HG02763 (cell line): ENCODE results near the gene RIMBP2.

ENCODE experiments used
- ATAC-seq: cut with Tn5 transposase; IDR thresholded peaks from one replicate; pipeline ENCODE4 v1.9.1; 2021; ENCODE audit warnings: mild to moderate bottlenecking, moderate library complexity; ENCODE audit not compliant: unreplicated experiment

RIMBP2 gene

DNA sequence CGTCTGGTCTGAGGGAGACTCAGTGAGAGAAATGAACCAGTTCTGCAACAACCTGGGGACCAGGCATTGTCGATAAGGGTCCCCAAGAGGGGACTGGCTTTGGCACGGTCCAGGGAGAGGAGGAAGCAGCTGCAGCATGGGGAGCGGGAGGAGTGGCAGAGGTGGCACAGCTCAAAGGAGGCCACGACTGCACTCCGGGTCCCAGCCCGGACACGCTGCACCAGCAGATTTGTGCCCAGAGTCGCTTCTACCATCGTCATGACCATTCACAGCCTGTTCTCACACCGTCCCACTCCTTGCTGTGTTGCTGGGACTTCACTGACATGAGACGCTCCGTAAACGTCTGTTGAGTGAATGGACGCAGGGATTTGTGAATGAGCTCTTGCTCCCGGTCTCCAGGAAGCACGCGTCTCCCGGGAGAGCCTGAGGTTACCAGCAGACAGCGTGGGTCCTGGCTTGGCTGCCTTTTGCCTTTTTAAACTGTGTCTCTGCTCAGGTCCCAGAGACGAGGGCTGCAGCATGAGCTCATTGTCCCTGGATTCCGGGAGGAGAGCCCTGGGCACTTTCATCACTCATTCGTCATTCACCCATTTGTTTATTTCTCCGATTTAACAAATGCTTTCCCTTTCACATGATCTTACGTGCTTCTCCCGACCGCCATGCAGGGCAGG is 241.4 kb downstream of the RIMBP2 start:
- no peak for ATAC-seq

GRCh38 chr12:130473266-130473665 is 242.8 kb downstream of the RIMBP2 start:
- no peak for ATAC-seq

DNA sequence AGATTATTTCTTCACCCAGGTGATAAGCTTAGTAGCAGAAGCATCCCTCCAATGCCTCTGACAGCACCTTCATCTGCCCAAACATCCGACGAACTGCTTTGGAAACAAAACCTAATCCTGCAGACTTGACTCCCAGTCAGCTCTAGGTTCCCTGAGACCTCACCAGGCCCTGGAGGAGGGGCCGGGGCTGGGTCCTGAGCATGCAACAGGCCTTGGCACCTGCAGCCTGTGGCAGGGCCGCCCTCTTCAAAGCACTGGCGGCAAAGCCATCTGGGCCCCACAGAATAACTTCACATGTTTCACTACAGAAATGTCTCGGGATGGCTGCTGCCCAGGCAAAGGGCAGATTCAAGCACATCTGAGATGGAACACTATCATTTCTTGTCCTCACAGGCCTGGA is 245.1 kb downstream of the RIMBP2 start:
- no peak for ATAC-seq

DNA sequence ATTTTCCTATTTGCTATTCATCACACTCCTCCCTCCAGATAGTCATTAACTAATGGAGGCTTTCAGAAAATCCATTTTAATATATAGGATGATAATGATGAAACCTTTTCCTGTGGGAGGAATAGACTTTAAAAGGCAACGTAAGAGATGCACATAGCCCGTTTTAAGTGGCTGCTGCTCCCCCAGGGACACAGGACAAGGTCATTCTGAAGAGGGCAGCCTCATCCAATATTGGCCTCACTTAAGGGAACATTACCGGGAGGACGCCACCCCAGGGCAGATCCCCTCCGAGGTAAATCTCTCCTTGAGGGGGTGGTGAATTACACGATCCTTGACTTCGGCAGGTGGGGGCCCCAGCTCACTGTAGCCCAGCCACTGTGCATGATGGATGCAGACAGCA is 246.5 kb downstream of the RIMBP2 start:
- no peak for ATAC-seq

- ATAC-seq: no peak
Observed at GRCh38 chr12:130468700-130469245, 247.3 kb downstream of the RIMBP2 start.

DNA sequence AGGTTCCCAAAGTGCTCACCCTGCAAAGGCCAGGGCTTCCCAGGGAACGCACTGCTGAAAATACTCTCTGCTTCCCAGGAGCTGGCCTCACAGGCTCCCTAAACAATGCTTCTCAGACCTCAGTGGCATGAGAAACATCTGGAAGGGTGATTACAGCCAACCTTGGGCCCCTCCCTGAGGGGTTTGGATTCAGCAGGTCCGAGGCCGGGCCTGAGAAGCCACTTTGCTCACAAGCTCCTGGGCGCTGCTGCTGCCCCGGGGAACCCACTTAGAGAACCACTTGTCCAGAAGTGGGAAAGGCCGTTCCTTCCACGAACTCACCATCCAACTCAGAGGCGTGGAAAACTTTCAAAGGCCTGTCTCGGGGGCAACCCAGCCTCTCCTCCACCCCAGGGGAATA is 247.9 kb downstream of the RIMBP2 start:
- ATAC-seq: no peak

DNA sequence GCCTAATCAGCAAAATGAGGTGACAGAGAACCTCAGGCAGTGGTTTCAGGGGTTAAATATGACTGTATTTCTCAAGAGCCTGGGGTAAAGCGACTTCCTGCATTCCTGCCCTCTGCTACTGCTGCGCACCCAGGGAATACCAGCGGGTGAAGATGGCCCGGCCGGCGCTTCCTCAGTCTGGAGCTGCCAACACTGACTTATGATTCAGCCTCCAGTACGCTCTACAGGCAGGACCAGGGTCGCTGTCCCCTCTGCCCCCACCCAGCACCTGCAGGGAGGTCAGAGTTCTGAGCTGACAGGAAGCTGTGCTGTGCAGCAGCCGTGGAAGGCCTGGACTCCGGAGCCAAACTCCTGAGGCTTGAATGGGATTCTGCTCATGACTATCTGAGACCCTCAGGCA is 250.5 kb downstream of the RIMBP2 start:
- ATAC-seq: no peak

DNA sequence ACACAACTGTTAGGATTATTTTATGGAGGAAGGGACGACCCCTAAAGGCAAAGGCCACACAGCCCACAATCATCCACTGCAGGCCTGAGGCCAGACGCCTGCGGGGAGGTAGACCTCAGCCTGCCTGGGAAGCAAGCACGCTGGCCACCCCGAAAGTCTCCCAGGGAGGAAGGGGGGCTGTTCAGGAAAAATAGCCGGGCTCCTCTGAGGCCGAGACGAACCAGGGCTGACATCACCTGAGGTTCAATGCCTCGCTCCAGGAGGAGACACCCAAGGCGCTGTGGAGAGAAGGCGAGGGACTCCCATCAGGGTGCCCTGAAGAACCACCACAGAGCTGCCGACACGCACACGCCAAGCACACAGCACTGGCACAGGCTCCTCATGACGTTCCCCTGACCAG is 251.1 kb downstream of the RIMBP2 start:
- ATAC-seq: no peak

- no peak for ATAC-seq
Observed at GRCh38 chr12:130463818-130464670, 252.1 kb downstream of the RIMBP2 start.

DNA sequence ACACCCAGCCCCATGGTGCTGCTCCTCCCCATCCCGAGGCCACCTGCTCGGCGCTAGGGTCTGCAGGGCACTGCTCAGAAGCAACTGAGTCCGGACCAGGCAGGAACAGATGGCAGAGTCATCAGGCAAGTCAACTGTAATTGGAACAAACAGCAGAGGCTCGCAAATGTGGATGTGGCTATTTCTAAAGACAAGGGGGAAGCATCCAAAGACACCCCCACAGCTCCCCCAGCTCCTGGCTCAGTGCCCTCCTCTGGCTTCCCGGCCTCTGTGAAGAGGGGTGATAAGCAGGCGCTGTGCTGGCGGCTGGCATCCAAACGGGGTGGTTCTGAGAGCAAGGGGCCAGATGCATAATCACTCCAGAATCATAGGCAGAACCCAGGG is 252.8 kb downstream of the RIMBP2 start:
- ATAC-seq: no peak

DNA sequence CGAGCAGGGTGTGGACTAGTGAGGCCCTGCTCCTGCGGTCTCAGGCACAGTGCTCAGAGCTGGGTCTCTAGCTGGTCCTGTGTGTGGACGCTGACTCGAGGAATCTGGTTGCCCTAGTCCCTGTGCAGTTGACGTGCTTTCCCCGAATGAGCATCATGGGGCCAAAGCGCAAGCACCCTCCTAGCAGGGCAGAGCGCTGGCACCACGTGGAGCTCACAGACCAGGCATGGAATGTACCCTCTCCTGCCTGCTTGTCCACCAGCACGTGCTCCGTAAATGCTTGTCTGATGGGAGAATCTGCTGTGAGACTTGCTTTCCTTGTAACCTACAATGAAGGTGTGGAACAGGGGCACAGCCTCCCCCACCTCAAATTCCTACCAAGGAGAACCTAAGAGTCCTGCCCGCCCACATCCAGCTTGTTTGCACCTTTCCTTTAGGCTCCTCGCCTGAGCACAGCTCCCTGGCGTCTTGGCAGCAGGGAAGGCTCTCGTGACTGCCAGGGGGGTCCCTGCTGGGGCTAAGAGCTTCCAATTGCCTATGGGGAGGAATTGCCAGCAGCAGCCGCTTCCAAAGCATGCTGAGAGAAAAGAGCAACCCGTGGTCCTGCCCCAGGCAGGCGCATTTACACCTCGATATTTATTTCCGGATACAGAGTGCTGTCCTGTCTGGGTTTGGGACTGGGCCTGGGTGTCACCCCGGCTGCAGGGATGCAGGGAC is 253.4 kb downstream of the RIMBP2 start:
- ATAC-seq: no peak

DNA sequence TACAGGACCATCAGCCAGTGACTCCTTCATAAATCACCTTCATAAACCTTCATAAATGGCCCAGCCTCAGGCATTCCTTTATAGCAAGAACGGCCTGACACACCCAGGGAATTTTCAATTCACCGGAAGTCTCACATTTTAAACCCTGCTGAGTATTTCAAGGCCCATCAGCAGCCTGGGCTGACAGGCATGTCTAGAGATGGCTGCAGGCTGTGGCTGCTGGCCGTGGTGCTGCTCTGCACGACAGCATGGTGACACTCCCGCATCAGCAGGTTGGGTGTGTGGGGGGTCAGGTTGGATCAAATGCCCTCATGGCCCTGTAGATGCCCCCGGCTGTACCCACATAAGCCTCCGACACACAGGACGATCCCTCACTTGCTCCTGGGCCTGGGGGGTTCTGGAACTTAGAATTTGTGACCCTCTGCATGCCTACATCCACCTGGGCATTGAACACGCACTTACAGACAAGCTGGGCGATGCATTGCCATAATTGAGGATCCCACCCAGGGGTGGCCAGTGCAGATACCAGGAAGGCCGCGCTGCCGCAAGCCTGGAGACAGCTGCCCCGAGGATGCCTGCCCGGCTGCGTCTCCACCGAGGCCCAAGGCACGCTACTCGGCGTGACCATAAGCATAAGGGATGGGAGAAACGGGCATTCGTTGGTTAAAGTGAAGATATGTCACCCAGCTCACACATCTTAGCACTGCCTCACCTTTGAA is 254.1 kb downstream of the RIMBP2 start:
- ATAC-seq: no peak

DNA sequence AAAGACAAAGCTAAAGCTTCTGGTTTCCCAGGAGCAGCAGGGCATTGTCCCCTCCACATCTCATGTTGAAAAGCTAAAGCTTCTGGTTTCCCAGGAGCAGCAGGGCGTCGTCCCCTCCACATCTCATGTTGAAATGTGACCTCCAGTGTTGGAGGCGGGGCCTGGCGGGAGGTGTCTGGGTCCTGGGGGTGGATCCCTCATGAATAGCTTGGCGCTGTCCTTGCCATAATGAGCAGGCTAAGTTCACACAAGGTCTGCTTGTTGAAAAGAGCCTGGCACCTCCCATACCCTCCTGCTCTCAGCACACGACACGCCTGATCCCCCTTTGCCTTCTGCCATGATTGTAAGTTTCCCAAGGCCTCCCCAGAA is 254.7 kb downstream of the RIMBP2 start:
- no peak for ATAC-seq

GRCh38 chr12:130460611-130461446 is 255.3 kb downstream of the RIMBP2 start:
- ATAC-seq: no peak

GRCh38 chr12:130459916-130460315 is 256.2 kb downstream of the RIMBP2 start:
- ATAC-seq: no peak

- no peak for ATAC-seq
Observed at GRCh38 chr12:130458341-130458740, 257.8 kb downstream of the RIMBP2 start.

GRCh38 chr12:130457215-130457614 is 258.9 kb downstream of the RIMBP2 start:
- no peak for ATAC-seq

DNA sequence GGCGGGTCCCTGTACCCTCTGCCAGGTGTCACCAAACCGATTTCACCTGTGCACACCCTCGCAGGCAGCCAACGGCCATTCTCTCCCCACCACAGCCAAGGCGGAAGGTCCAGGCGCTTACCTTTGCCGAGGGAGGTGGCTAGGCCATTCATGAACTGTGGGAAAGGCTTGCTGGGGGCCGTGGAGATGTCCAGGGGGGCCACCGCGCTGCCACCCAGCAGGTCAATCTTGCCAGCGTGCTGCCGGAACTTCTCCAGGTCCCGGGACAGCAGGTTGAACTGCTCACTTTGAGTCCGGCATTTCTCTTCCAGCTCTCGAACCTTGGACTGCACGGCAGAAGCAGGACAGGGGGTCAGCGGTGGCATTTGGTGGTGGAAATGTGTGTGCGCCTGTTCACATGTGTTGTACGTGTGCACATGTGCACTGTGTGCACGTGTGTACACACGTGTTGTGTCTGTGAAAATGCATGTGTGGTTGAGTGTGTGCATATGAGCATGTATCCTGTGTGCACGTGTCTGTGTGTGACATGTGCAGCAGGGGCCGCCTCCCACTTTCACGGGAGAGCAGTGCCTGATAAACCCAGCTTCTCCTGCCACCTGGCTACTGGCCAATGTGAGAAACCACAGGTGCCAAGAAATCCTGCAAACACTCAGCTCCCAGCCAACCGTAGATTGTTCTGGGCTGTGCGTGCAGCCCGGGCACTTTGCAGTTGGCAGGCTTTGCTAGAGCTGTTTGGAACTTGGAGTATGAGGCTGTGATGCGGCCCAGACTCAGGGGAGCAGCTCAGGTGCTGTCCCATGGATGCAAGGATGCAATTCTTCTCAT is 259.5 kb downstream of the RIMBP2 start:
- ATAC-seq: no peak

DNA sequence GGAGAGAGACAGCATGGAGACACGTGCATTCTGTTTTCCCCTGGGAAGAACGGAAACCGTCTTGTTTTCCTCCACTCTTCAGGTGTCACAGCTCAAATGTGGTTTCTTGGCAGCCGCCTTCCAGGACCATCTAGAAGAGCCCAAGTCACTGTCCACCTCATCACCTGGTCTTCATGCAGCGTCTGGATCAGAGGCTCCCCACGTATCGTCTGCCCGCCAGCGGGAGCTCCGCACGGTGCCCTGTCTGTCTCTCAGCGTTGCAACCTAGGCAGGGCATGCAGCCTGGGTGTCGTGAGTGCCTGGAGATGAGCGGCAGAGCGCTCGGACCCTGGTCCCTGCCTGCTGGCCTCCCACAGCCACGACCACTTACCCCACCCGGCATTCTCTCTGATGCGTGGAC is 260.9 kb downstream of the RIMBP2 start:
- no peak for ATAC-seq
